HS-5 (cell line): ENCODE data around the gene CARMIL1.
A peak's percentile ranks its signal among the peaks of the same experiment; 100 is the strongest.

Experiments
- DNase-seq: peaks from one replicate; pipeline ENCODE4 v3.0.0-alpha.2; 2012; ENCODE audit warnings: low read depth

CARMIL1 gene

DNA sequence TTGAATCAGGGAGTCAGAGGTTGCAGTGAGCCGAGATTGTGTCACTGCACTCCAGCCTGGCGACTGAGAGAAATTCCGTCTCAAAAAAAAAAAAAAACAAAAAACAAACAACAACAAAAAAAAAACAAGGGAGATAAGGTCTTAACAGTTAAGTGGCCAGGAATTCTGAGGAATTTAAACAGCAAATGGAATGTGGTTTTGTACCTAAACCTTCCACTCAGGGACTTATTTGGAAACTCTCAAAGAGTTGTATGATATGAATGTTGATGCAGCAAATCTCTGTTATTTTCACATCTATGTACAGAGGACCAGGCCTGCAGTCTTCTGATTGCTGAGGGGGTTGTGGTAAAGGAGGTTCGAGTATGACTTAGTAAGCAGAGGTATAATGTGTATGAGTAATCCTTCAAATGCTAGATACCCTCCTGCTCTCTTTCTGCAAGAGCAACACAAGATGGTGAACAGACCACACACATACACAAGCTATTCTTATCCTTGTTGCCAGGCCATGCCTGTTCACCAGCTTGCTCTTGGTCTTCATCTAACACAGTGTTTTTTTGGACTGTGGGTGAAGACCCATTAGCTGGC is 197.9 kb downstream of the CARMIL1 start:
- DNase-seq: peak; percentile 18

- DNase-seq: no peak
These were observed 199.8 kb downstream of the CARMIL1 start for GRCh38 chr6:25478973-25479372.

DNA sequence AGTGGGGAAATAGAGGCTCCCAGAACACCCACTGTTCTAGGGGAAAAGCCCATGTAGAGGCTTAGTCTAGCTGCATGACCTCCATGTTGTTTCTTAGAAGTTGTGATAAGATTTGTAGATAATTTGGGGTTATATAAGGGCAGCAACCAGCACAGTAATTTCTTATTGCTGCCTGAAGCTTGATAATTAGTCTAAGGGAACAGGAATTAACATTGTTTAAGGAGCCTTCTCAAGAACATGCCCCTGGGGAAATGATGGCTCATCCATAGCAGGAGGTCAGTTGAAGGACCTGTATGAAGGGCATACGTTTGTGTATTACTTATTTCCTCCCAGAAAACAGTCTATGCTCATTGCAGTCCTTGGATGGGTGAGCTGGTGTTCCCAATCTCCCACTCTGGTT is 202.1 kb downstream of the CARMIL1 start:
- DNase-seq: no peak

GRCh38 chr6:25482996-25483395 is 203.8 kb downstream of the CARMIL1 start:
- DNase-seq: no peak

DNA sequence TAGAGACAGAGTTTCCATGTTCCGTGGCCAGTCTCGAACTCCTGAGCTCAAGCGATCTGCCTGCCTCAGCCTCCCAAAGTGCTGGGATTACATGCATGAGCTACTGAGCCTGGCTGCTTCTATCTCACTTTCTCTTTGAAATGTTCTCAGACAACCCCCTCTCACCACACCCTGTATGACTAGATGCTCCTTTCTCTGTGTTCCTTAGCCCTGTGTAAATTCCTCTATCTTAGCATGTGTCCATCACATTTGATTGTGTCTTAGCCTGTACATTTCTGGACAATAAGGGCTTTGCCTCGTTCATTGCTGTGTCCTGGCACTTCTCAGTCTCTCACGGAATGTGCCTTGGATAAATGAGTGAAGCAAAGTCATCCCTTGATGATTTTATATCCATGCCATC is 204.8 kb downstream of the CARMIL1 start:
- no peak for DNase-seq

GRCh38 chr6:25484900-25485299 is 205.7 kb downstream of the CARMIL1 start:
- DNase-seq: no peak

DNA sequence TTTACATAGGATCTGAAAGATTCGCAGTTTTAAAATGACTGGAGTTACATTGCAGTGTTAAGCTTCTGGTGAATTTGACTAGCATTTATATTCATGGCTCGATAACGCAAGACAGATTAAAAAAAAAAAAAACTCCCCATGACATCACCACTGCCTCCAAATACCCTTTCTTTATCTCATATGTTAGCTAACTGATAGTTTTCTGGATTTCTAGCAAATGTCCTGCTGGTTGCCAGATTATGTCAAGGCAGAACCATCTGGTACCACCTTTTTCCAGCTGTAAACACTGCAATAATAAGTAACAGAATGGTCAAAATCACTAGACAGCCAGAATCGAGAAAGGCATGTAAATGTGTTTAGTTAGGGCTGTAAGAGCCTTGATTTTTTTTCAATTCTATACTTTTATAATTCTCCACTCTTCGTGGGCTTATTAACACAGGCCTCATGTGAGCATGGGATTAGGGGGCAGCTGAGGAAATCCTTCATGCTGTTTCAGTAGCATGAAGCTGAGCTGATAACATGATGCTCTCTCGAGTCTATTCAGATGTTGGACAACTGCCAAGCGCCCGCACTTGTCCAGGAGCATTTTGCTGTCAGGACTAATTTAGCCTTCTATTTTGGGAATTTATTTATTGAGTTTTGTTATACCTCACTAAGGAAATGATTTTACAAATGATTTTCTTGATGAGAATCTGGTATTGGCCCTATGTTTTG is 206.8 kb downstream of the CARMIL1 start:
- DNase-seq: no peak

DNA sequence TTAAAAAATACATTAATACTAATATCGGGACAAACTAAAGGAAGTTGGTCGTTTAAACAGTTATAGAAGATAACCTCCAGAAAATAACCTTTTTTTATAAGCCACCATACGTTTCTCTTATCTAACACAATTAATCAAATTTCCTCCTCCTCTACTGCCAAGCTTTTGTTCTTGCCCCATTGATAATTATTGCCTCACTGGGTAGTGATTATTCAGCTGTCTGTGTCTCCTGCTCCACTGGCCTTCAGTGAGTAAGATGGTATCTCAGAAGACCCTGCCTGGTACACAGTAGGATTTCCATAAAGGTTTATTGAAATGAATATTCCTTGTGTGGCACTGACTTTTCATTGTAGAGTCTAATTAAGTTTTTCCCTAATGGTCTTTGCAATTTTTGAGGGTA is 207.4 kb downstream of the CARMIL1 start:
- DNase-seq: no peak

DNA sequence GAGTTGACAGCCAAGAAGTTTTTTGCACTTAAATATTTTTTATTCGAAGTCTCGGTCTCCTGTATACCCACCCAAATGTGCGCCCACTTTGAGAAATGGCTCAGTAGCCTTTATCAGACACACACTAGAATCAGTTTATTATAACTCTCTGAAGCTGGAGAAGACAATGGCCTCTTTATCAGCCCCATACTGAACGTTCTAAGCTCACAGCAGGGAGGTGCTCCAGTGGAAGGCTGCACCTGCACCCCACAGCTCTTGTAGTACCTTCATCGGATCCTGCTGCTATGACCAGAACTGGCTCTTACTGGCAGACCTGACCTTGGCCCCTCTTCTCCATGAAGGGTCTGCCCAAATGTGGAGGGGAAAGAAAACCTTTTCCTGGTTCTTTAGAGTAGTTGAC is 207.8 kb downstream of the CARMIL1 start:
- no peak for DNase-seq

- DNase-seq: no peak
These were observed 209.0 kb downstream of the CARMIL1 start for GRCh38 chr6:25488156-25488555.

DNA sequence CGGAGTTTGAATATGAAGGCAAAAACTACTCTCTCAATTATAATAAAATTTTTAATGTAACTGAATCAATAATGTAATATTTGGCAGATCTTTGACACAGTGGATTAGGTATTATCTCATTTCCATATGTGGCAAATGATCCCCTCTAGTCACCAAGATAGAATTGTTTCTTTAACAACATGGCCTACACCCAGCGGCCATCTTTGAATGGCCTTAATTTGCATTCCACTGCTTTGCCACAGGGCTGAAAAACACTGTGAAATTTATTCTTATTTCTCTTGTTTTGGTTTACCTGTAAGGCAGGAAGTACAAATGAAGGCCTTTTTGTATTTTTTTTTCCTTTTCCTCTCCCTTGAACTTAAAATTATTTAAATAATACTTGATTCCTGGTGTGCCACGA is 210.2 kb downstream of the CARMIL1 start:
- DNase-seq: no peak

DNA sequence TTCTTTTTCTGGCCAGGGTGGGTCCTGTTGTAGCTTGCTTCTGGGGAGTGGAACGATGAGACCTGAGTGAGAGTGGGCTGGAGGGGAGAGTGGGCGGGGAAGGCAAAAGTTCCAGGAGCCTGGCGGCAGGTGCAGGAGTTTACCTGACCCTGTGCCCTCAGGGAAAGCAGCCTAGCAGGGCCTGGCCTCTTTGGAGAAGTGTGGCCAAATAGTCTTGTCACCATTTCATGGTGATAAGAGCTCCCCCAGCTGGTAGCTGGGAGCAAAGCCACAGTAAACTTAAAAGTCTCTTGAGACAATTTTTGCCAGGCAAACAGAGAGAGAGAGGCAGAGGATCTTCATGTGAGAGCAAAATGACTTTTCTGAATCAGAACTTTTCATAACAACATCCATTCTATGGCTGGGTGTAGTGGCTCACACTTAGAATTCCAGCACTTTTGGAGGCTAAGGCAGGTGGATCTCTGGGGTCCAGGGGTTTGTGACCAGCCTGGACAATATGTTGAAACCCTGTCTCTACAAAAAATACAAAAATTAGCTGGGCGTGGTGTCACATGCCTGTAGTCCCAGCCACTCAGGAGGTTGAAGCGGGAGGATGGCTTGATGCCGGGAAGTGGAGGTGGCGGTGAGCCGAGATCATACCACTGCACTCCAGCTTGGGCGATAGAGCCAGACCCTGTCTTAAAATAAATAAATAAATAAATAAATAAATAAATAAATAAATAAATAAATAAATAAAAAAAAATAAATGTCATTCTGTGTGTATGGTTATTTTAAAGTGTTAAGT is 211.0 kb downstream of the CARMIL1 start:
- peak; percentile 55 for DNase-seq

GRCh38 chr6:25492951-25493350 is 213.8 kb downstream of the CARMIL1 start:
- no peak for DNase-seq

GRCh38 chr6:25494469-25494868 is 215.3 kb downstream of the CARMIL1 start:
- DNase-seq: no peak

GRCh38 chr6:25497383-25498040 is 218.3 kb downstream of the CARMIL1 start:
- no peak for DNase-seq

GRCh38 chr6:25498505-25498904 is 219.3 kb downstream of the CARMIL1 start:
- DNase-seq: no peak

- DNase-seq: no peak
These were observed 220.6 kb downstream of the CARMIL1 start for GRCh38 chr6:25499615-25500235.

DNA sequence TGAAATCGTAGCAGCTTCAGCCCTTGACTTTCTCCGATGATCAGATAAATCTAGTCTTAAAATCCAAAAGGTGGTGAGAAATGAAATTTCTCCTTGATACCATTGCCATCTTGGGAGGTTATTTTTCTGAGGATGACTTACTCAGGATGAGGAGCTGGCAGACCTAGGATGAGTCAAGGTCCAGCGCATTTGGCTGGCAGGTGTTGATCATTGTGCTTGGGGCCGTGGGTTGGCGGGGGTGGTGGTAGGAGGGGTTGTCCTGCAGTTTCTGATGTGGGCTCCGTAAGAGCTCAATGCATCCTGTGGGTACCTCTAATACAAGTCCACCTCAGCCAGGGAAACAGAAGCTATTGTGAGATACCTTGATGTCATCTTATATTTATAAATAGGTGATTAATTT is 224.5 kb downstream of the CARMIL1 start:
- DNase-seq: no peak

DNA sequence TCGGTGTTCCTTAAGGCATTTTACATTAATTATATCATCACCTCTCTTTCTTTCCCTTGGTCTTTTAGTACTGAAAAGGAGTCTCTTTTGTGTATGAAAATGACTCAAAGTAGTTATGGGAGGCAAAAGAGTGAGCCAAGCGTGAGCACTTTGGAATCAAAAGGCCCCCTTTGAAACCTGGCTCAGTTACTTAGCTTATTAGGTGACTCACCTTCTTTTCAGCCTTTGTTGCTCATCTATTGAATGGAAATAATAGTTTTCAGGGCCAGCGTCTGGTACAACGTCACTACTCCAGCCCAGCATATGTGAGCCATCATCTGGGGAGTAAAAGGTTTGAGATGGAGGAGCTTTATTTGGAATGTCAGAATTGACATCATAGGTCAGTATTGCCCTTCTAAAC is 225.5 kb downstream of the CARMIL1 start:
- no peak for DNase-seq

DNA sequence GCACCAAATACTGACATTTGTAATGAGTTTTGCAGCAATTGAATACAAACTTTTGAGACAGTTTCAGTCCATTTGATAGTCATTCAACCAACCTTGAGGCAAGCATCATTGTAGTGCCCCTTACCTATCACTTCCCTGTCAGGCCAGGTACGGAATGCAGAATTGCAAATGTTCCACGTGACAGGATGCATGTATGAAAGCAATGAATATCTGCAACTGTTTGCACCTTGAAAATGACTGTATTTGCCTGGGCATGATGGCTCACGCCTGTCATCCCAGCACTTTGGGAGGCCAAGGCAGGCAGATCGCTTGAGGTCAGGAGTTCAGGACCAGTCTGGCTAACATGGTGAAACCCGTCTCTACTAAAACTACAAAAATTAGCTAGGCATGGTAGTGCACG is 226.8 kb downstream of the CARMIL1 start:
- no peak for DNase-seq

DNA sequence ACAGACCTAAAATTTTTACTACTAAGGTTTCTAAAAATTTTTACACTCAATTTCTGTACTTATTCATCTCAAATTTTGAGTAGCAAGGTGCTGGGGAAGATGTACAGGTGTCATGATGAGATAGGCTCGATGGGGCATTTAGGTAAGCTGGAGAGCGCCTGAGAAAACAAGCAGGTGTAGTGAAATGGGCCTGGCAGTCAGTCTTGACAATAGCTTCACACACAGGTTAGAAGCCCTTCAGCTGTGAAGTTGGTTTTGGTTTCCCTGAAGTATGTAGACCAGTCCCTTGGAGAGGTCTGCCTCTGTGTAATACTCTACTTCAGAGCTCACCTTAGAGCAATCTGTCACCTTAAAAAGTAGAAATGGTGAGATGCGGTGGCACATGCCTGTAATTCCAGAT is 228.9 kb downstream of the CARMIL1 start:
- no peak for DNase-seq

- DNase-seq: peak; percentile 31
These were observed 232.2 kb downstream of the CARMIL1 start for GRCh38 chr6:25511376-25511775.
